A172 (cell line): ENCODE data around the gene CREB3L2. TPM values are rescaled to one million over a fixed set of nuclear protein-coding genes. Genes with fewer than 3 reads are reported as not detected.
"Not testable (repeated sequence)": the region's sequence is repeated elsewhere in the genome, so short reads cannot be mapped to it uniquely, and the experiment has no call there.

Source experiments
- DNase-seq: peaks from one replicate; pipeline ENCODE4 v3.0.0-alpha.2; 2015; ENCODE audit warnings: low spot score
- total RNA-seq: library from RNA; depleted of rRNA; stranded (reverse); fragments of >200 nt; shearing (Covaris generic); gene quantifications from 2 replicates; pipeline ENCODE4 v1.2.3, GENCODE V29; 2014; rRNA removed

Gene CREB3L2
- total RNA-seq, 1 experiment from 2014 or later: 5.5 TPM

DNA sequence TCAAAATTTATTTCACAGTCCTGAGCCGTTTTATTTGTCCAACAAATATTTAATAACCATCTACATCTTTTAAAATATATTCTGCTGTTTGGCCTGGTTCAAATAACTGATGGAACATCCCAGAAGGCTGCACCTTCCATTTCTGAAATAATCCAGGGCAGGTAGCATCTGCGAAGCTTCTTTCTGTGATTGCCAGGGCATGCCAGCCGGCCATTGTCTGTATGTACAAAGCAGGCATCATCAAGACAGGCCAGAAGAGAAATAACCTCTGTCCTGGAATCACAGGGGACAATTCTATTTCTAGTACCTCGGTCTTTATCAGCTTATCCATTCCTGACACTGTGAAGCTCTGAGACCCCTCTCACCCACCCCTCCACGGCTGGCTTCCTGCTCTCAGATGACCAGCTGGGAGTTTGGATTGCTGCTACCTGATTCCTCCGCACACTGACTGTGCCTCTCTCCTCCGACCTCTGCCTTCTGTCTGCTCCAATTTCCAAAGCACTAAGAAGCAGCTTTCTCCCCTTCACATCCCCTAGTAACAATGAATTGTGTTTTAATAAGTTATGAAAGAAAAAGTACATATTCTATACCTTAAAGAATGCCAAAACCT is 163.1 kb downstream of the CREB3L2 start:
- no peak for DNase-seq

DNA sequence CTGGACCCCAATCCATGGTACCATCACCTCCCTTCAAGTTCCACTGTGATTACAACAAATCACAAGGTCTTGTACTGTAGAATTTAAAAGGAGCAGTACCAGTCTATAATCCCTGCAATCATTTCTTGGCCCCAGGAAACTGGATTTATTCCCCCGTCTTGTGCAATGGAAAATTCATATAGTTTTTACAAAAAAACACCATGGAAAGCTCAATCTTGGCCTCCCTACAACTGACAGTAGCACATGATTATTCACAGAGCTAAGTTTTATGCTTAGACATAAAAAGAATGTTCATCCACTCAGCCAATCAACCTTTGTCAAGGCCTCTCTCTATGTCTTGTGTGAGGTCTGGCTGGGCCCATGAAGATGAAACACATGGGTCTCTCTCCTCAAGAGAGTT is 165.3 kb downstream of the CREB3L2 start:
- no peak for DNase-seq

DNA sequence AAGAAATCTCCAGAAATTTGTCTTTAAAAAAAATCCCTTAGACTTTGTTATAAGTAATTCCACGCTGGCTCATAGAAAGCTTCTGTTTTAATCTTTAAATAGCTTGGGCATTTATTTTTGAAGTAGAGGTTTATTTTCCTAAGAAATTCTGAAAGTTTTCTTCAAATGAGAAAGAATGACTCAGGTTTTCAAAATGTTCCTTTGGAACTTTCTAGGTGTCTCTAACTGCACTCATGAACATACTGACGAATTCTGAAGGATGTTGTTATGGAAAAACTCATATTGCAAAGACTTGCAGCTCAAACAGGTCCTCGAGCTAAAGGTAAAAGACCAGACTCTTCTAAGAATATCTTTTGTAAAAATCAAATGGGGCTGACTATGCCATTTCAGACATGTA is 165.8 kb downstream of the CREB3L2 start:
- DNase-seq: no peak

- DNase-seq: no peak
These were observed 166.3 kb downstream of the CREB3L2 start for GRCh38 chr7:137835486-137836112.

DNA sequence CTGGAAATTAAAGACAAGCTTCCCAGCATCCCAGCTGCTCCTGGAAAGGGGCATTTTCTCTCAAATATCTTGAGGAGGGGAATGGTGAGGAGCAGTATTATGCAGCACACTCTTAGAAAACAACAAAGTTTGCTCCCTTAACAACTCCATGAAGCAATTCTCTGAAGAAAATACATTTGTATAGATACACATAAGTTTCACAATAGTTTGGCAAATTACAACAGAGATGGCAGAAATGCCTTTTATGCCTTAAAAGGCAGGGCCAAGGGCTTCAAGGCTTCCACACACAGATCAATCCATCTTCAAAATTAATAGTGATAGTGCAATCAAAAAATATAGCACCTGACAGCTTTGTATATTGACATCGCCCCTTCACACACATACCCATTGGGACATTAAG is 167.3 kb downstream of the CREB3L2 start:
- no peak for DNase-seq

DNA sequence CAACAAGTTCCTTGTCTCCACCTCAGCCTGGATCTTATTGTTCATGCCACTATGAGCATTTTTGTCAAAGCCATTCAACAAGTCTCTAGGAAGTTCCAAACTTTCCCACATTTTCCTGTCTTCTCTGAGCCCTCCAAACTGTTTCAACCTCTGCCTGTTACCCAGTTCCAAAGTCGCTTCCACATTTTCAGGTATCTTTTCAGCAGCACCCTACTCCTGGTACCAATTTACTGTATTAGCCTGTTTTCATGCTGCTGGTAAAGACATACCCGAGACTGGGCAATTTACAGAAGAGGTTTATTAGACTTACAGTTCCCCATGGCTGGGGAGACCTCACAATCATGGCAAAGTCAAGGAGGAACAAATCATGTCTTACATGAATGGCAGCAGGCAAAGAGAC is 168.9 kb downstream of the CREB3L2 start:
- DNase-seq: not testable (repeated sequence)

- no peak for DNase-seq
These were observed 169.5 kb downstream of the CREB3L2 start for GRCh38 chr7:137832382-137832781.

DNA sequence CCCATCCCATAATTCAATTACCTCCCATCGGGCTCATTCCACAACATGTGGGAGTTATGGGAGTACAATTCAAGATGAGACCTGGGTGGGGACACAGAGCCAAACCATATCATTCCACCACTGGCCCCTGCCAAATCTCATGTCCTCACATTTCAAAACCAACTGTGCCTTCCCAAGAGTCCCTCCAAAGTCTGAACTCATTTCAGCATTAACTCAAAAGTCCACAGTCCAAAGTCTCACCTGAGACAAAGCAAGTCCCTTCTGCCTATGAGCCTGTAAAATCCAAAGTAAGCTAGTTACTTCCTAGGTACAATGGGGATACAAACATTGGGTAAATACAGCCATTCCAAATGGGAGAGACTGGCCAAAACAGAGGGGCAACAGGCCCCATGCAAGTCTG is 170.3 kb downstream of the CREB3L2 start:
- DNase-seq: not testable (repeated sequence)

- DNase-seq: no peak
These were observed 172.4 kb downstream of the CREB3L2 start for GRCh38 chr7:137829337-137829992.

DNA sequence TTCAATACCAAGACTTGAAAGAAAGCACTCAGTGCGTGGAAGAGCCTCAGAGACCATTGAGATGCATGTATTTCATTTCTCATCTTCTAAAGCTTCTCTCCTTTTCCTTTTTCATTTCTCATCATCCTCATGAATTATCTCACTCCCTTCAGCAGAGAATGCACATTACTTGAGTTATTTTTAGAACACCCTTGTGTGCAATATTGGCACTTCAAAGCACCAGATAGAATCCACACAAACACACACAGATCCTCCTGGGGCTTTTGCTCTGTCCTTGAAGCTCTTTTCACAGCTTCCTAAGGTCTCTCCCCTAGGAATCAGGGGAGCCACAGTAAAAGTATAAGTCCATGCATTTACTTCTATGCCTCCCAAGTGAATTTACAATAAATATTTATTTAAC is 173.4 kb downstream of the CREB3L2 start:
- no peak for DNase-seq

GRCh38 chr7:137825489-137825888 is 176.4 kb downstream of the CREB3L2 start:
- no peak for DNase-seq

Other genes starting within 250 kb of the CREB3L2 start
- gene DGKI, start 155.1 kb downstream of the CREB3L2 start, total RNA-seq: 0.29 and 1.1 TPM in 2 replicates
- not detected in 2 replicates for gene AKR1D1, start 74.4 kb upstream of the CREB3L2 start, total RNA-seq